ENCODE results near the gene CFAP299.
A peak's percentile ranks its signal among the peaks of the same experiment; 100 is the strongest.

Gene CFAP299

GRCh38 chr4:80532674-80533333 lies 197.3 kb downstream of the CFAP299 start:
- no peak for DNase-seq

- DNase-seq: no peak
Measured at GRCh38 chr4:80535551-80535950, 200.0 kb downstream of the CFAP299 start.

- DNase-seq: no peak
Measured at GRCh38 chr4:80538276-80538926, 202.9 kb downstream of the CFAP299 start.

- DNase-seq: no peak
Measured at GRCh38 chr4:80539190-80539589, 203.7 kb downstream of the CFAP299 start.

- no peak for DNase-seq
Measured at GRCh38 chr4:80540349-80540748, 204.8 kb downstream of the CFAP299 start.

GRCh38 chr4:80540785-80541469 lies 205.4 kb downstream of the CFAP299 start:
- peak; percentile 51 for DNase-seq

GRCh38 chr4:80542747-80543146 lies 207.2 kb downstream of the CFAP299 start:
- DNase-seq: no peak

- no peak for DNase-seq
Measured at GRCh38 chr4:80560337-80560736, 224.8 kb downstream of the CFAP299 start.

- no peak for DNase-seq
Measured at GRCh38 chr4:80566203-80566872, 230.8 kb downstream of the CFAP299 start.

- no peak for DNase-seq
Measured at GRCh38 chr4:80568891-80569290, 233.4 kb downstream of the CFAP299 start.

- no peak for DNase-seq
Measured at GRCh38 chr4:80576796-80577195, 241.3 kb downstream of the CFAP299 start.

- DNase-seq: no peak
Measured at GRCh38 chr4:80578001-80578400, 242.5 kb downstream of the CFAP299 start.

GRCh38 chr4:80585542-80585941 lies 250.0 kb downstream of the CFAP299 start:
- DNase-seq: no peak

- no peak for DNase-seq
Measured at GRCh38 chr4:80586716-80587115, 251.2 kb downstream of the CFAP299 start.

GRCh38 chr4:80587871-80588385 lies 252.4 kb downstream of the CFAP299 start:
- no peak for DNase-seq

- DNase-seq: no peak
Measured at GRCh38 chr4:80592950-80593349, 257.4 kb downstream of the CFAP299 start.

GRCh38 chr4:80594701-80595100 lies 259.2 kb downstream of the CFAP299 start:
- no peak for DNase-seq

- no peak for DNase-seq
Measured at GRCh38 chr4:80608281-80608980, 272.9 kb downstream of the CFAP299 start.

- DNase-seq: no peak
Measured at GRCh38 chr4:80610199-80610598, 274.7 kb downstream of the CFAP299 start.

GRCh38 chr4:80610845-80611677 lies 275.5 kb downstream of the CFAP299 start:
- no peak for DNase-seq

- no peak for DNase-seq
Measured at GRCh38 chr4:80611678-80611979, 276.1 kb downstream of the CFAP299 start.

- DNase-seq: no peak
Measured at GRCh38 chr4:80613470-80613869, 277.9 kb downstream of the CFAP299 start.
